H9 (cell line): Measurements from ENCODE around the gene PRR7. TPM values are rescaled to one million over a fixed set of nuclear protein-coding genes. Genes with fewer than 3 reads are reported as not detected.

Source experiments
- DNase-seq: peaks from one replicate; pipeline ENCODE4 v3.0.0-alpha.2; 2017
- H2AFZ ChIP-seq: one replicate; pipeline ENCODE4 v1.6.1; 2013; ENCODE audit warnings: mild to moderate bottlenecking, low read length, control low read depth, moderate library complexity
- H2AK5ac ChIP-seq: 2 replicates; pipeline ENCODE4 v1.6.1; 2013; ENCODE audit warnings: low read length, control low read depth, mixed read lengths; ENCODE audit not compliant: insufficient read length
- H2BK120ac ChIP-seq: one replicate; pipeline ENCODE4 v1.6.1; 2013; ENCODE audit warnings: low read depth, mild to moderate bottlenecking, low read length, control low read depth, inconsistent platforms; ENCODE audit not compliant: poor library complexity, severe bottlenecking
- H2BK12ac ChIP-seq: 2 replicates; pipeline ENCODE4 v1.6.1; 2013; ENCODE audit warnings: low read length, control low read depth, mixed read lengths, low read depth; ENCODE audit not compliant: insufficient read length
- H2BK15ac ChIP-seq: 2 replicates; pipeline ENCODE4 v1.6.1; 2013; ENCODE audit warnings: low read depth, low read length, control low read depth
- H2BK20ac ChIP-seq: one replicate; pipeline ENCODE4 v1.6.1; 2013; ENCODE audit warnings: low read depth, mild to moderate bottlenecking, low read length, control low read depth, inconsistent platforms; ENCODE audit not compliant: poor library complexity, severe bottlenecking
- H2BK5ac ChIP-seq: 2 replicates; pipeline ENCODE4 v1.6.1; 2013; ENCODE audit warnings: low read length, control low read depth, mixed read lengths; ENCODE audit not compliant: insufficient read length
- H3K14ac ChIP-seq: 2 replicates; pipeline ENCODE4 v1.6.1; 2013; ENCODE audit warnings: low read length, control low read depth; ENCODE audit not compliant: insufficient read depth
- H3K18ac ChIP-seq: 2 replicates; pipeline ENCODE4 v1.6.1; 2013; ENCODE audit warnings: low read depth, mild to moderate bottlenecking, mixed read lengths, low read length, control low read depth; ENCODE audit not compliant: insufficient read length
- H3K23ac ChIP-seq: 2 replicates; pipeline ENCODE4 v1.6.1; 2013; ENCODE audit warnings: low read length, control low read depth, mixed read lengths, low read depth; ENCODE audit not compliant: insufficient read length
- H3K23me2 ChIP-seq: 2 replicates; pipeline ENCODE4 v1.6.1; 2013; ENCODE audit warnings: low read depth, mild to moderate bottlenecking, mixed read lengths, low read length, control low read depth; ENCODE audit not compliant: insufficient read length, poor library complexity, severe bottlenecking
- H3K27ac ChIP-seq: 2 replicates; pipeline ENCODE4 v1.5.1; 2013; ENCODE audit warnings: low read length, control low read depth, mixed read lengths, low read depth; ENCODE audit not compliant: insufficient read length
- H3K27me3 ChIP-seq: 2 replicates; pipeline ENCODE4 v1.6.1; 2013; ENCODE audit warnings: low read length, control low read depth, inconsistent platforms; ENCODE audit not compliant: insufficient read depth
- H3K4ac ChIP-seq: 2 replicates; pipeline ENCODE4 v1.6.1; 2013; ENCODE audit warnings: low read depth, mild to moderate bottlenecking, control low read depth, inconsistent platforms, low read length, moderate library complexity
- H3K4me1 ChIP-seq: 2 replicates; pipeline ENCODE4 v1.6.1; 2013; ENCODE audit warnings: low read length, control low read depth, inconsistent platforms; ENCODE audit not compliant: insufficient read depth
- H3K4me2 ChIP-seq: 2 replicates; pipeline ENCODE4 v1.6.1; 2013; ENCODE audit warnings: low read length, control low read depth, mixed read lengths; ENCODE audit not compliant: insufficient read length, insufficient read depth
- H3K56ac ChIP-seq: 2 replicates; pipeline ENCODE4 v1.6.1; 2013; ENCODE audit warnings: low read depth, mild to moderate bottlenecking, mixed read lengths, low read length, control low read depth; ENCODE audit not compliant: insufficient read length
- H3K79me1 ChIP-seq: 2 replicates; pipeline ENCODE4 v1.6.1; 2013; ENCODE audit warnings: low read depth, mild to moderate bottlenecking, moderate library complexity, low read length, control low read depth, inconsistent platforms; ENCODE audit not compliant: insufficient read depth, poor library complexity, severe bottlenecking
- H3K79me2 ChIP-seq: 2 replicates; pipeline ENCODE4 v1.6.1; 2013; ENCODE audit warnings: low read length, control low read depth, inconsistent platforms; ENCODE audit not compliant: insufficient read depth
- H3K9ac ChIP-seq: 2 replicates; pipeline ENCODE4 v1.6.1; 2013; ENCODE audit warnings: low read length, control low read depth, mixed read lengths; ENCODE audit not compliant: insufficient read length; ENCODE audit errors: extremely low read depth
- H3K9me3 ChIP-seq: one replicate; pipeline ENCODE4 v1.6.1; 2013; ENCODE audit warnings: low read depth, low read length, inconsistent platforms; ENCODE audit not compliant: control insufficient read depth
- H3T11ph ChIP-seq: one replicate; pipeline ENCODE4 v1.6.1; 2013; ENCODE audit warnings: mild to moderate bottlenecking, low read length, control low read depth, inconsistent platforms
- H4K20me1 ChIP-seq: one replicate; pipeline ENCODE4 v1.6.1; 2013; ENCODE audit not compliant: control insufficient read depth, insufficient read length, insufficient read depth
- H4K5ac ChIP-seq: 2 replicates; pipeline ENCODE4 v1.6.1; 2013; ENCODE audit warnings: low read depth, mild to moderate bottlenecking, mixed read lengths, low read length, control low read depth; ENCODE audit not compliant: insufficient read length
- H4K8ac ChIP-seq: replicated peaks from 2 replicates; pipeline ENCODE4 v1.6.1; 2013; ENCODE audit warnings: low read length, control low read depth, mixed read lengths, low read depth; ENCODE audit not compliant: insufficient read length
- H4K91ac ChIP-seq: 2 replicates; pipeline ENCODE4 v1.6.1; 2013; ENCODE audit warnings: low read depth, mild to moderate bottlenecking, moderate library complexity, mixed read lengths, low read length, control low read depth; ENCODE audit not compliant: insufficient read length
- H3K27ac Mint-ChIP-seq, 3 experiments: 2 replicates in 2 of 3; 3 replicates in 1 of 3; pipeline ENCODE4 v1.8.0; 2020 to 2021; ENCODE audit warnings: mixed read lengths in 3 of 3, mild to moderate bottlenecking in 1 of 3, moderate library complexity in 1 of 3
- H3K27me3 Mint-ChIP-seq: 2 replicates; pipeline ENCODE4 v1.8.0; 2021; ENCODE audit warnings: low read depth, mild to moderate bottlenecking, moderate library complexity, mixed read lengths
- H3K36me3 Mint-ChIP-seq, 3 experiments: 2 replicates in 2 of 3; 3 replicates in 1 of 3; pipeline ENCODE4 v1.8.0; 2020 to 2021; ENCODE audit warnings: low read depth in 3 of 3, mixed read lengths in 3 of 3; ENCODE audit not compliant: insufficient read depth in 1 of 3
- H3K4me1 Mint-ChIP-seq, 2 experiments: 2 replicates each; pipeline ENCODE4 v1.8.0; 2020; ENCODE audit warnings: mixed read lengths in 2 of 2
- H3K4me3 Mint-ChIP-seq, 2 experiments: 2 replicates in 1 of 2; 3 replicates in 1 of 2; pipeline ENCODE4 v1.8.0; 2020 to 2021; ENCODE audit warnings: mild to moderate bottlenecking in 2 of 2, mixed read lengths in 2 of 2, moderate library complexity in 1 of 2
- H3K9me3 Mint-ChIP-seq, 2 experiments: 2 replicates in 1 of 2; 3 replicates in 1 of 2; pipeline ENCODE4 v1.8.0; 2020; ENCODE audit warnings: mild to moderate bottlenecking in 2 of 2, mixed read lengths in 2 of 2, moderate library complexity in 1 of 2
- WGBS: extraction: QIAGEN DNeasy Blood & Tissue Kit; methylation state at CpG from one replicate; pipeline ENCODE4 v1.1.7; 2013; ENCODE audit warnings: missing lambda C conversion rate, low lambda C conversion rate, mixed read lengths; ENCODE audit not compliant: insufficient read length; ENCODE audit errors: extremely low coverage; 5-methylcytosine and 5-hydroxymethylcytosine counted together
- total RNA-seq: library from RNA; stranded (reverse); gene quantifications from 2 replicates; pipeline ENCODE4 v1.2.1, GENCODE V29; 2021
- TF ChIP-seq, protein P1 (sequence below): fragments of 200-600 bp; sonication (generic); conservative IDR thresholded peaks from 3 replicates; pipeline ENCODE4 v1.8.0; 2021; ENCODE audit warnings: antibody characterized with exemption, mild to moderate bottlenecking

The PRR7 gene
- total RNA-seq, 1 experiment from 2014 or later = 9.6 TPM

- Histone ChIP-seq H3K79me2 (no peaks in the 10 kb centered on the region; the same call in 1 of the 2 replicates), H4K8ac (no peak overlapping the region), H2AK5ac (no peak overlapping the region), H2BK15ac (no peak overlapping the region), H3K4ac (no peak overlapping the region), H4K20me1 (peaks cover 2% of the 10 kb centered on the region), H4K5ac (no peak overlapping the region), H3K23me2 (no peaks in the 10 kb centered on the region), H2BK20ac (no peak overlapping the region), H3K14ac (no peak overlapping the region), H3T11ph (no peak overlapping the region), H3K27ac (no peak overlapping the region), H3K79me1 (no peaks in the 10 kb centered on the region), H2BK12ac (no peak overlapping the region), H3K9ac (no peak overlapping the region), H3K18ac (no peak overlapping the region), H3K56ac (no peak overlapping the region), H3K4me1 (no peaks in the 10 kb centered on the region; the same call in 1 of the 2 replicates), H4K91ac (no peak overlapping the region), H3K23ac (no peak overlapping the region), H2BK5ac (no peak overlapping the region), H2AFZ (no peak overlapping the region), H3K4me2 (no peak overlapping the region), H2BK120ac (no peak overlapping the region), H3K27me3 (no peaks in the 10 kb centered on the region), H3K9me3 (no peaks in the 10 kb centered on the region)
- peaks cover 6 to 22% of the 10 kb centered on the region in 2 experiments for H3K4me1 Mint-ChIP-seq
- H3K27ac Mint-ChIP-seq = no peak overlapping the region
- peaks cover 1% of the 10 kb centered on the region; the same call in 1 of the 2 replicates for H3K27me3 Mint-ChIP-seq
- no peak overlapping the region for H3K4me3 Mint-ChIP-seq
- TF ChIP-seq, protein P1, sequence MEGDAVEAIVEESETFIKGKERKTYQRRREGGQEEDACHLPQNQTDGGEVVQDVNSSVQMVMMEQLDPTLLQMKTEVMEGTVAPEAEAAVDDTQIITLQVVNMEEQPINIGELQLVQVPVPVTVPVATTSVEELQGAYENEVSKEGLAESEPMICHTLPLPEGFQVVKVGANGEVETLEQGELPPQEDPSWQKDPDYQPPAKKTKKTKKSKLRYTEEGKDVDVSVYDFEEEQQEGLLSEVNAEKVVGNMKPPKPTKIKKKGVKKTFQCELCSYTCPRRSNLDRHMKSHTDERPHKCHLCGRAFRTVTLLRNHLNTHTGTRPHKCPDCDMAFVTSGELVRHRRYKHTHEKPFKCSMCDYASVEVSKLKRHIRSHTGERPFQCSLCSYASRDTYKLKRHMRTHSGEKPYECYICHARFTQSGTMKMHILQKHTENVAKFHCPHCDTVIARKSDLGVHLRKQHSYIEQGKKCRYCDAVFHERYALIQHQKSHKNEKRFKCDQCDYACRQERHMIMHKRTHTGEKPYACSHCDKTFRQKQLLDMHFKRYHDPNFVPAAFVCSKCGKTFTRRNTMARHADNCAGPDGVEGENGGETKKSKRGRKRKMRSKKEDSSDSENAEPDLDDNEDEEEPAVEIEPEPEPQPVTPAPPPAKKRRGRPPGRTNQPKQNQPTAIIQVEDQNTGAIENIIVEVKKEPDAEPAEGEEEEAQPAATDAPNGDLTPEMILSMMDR = no peak
- no CpG with 5 or more reads among the region's 25 CpGs for WGBS
- H3K9me3 Mint-ChIP-seq = no peaks in the 10 kb centered on the region
- DNase-seq = no peak
- peaks cover 12 to 66% (median 56%) of the 10 kb centered on the region in 3 experiments; a peak in 6 of 7 replicates for H3K36me3 Mint-ChIP-seq
Measured at GRCh38 chr5:177432839-177433657, 13.6 kb upstream of the PRR7 start.
